ENCODE data around the gene ELF3. TPM values are rescaled to one million over a fixed set of nuclear protein-coding genes. Genes with fewer than 3 reads are reported as not detected.

Gene ELF3
- total and polyA plus RNA-seq, 10 of the 15 experiments (the other 5 are each of a cell fraction or from before 2014, with no cell fraction given) = 0.07 to 14.3 (median 0.58) TPM; not detected in 1

DNA sequence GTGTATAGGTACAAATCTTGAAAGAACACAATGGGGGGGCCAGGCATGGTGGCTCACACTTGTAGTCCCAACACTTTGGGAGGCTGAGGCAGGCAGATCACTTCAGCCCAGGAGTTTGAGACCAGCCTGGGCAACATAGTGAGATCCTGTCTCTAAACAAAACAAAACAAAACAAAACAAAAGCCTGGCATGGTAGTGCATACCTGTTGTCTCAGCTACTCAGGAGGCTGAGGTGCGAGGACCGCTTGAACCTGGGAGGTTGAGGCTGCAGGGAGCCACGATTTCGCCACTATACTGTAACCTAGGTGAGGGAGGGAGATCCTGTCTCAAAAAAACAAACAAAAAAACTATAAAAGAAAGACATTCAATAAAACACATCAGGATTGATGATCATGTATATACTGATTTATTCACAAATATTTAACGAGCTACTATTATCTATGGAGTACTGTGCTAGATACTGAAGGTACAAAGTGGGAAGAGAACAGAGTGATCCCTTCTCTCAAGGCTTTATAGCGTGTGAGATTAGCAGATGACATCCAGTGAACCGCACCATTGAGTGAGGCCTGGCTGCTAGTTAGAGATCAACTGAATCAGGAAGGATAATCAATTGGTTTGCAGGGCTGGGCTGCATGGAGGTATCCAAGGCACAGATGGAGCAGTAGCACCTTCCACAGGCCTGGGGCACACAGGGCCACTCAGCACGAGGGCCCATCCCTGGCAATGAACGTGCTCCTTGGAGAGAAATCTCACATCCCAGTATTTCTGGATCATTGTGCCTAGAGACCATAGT, 26.4 kb downstream of the ELF3 start:
- ChIA-PET SMC1A (ENCODE audit: uncharacterized antibody, unreplicated experiment) (interaction anchor here (2.4 kb wide), 1 partner anchor 26 kb away, joined by 12 read pairs; the partner anchor contains the start of gene ELF3), POLR2A (no interaction called here), RAD21 (ENCODE audit: unreplicated experiment) (interaction anchor here (1.4 kb wide), 1 partner anchor 29 kb away, joined by 4 read pairs; no protein-coding TSS in a partner anchor), CTCF (interaction anchor here (0.6 to 1.3 kb wide), 2 partner anchors 27 to 253 kb away, joined by 3 read pairs; partner anchors contain the start of gene ELF3)
- intact Hi-C loops (cut with micrococcal nuclease; ENCODE audit: unreplicated experiment) (no loop called here), in situ Hi-C loops (cut with MboI) (no loop called here)
- no peak overlapping the region for H3K9ac ChIP-seq (ENCODE audit: control insufficient read depth, insufficient read depth, low read length)
- no TSS peak for BruUV-seq (replicated peaks)
- no peak overlapping the region for H3K4me3 ChIP-seq
- no peaks in the 10 kb centered on the region for H4K20me1 ChIP-seq (ENCODE audit: control insufficient read depth, insufficient read depth)
- no peaks in the 10 kb centered on the region for H3K79me2 ChIP-seq (ENCODE audit: control insufficient read depth, insufficient read depth, low read length)
- H3K36me3 ChIP-seq (ENCODE audit: control insufficient read depth in 2 of 2, insufficient read depth in 2 of 2, low read length in 1 of 2) = no peaks in the 10 kb centered on the region
- DNase-seq (ENCODE audit: low read depth, low spot score) = no peak
- no peak overlapping the region for H2AFZ ChIP-seq (ENCODE audit: control insufficient read depth, low read depth, low read length)
- ATAC-seq = no peak
- peaks cover 13% of the 10 kb centered on the region for H3K4me1 ChIP-seq (ENCODE audit: control insufficient read depth, insufficient read depth, low read length)
- no peaks in the 10 kb centered on the region; the same call in 2 of the 3 replicates for H3K9me3 ChIP-seq (replicated peaks; ENCODE audit: control insufficient read depth, insufficient read depth, low read length)
- FAIRE-seq = no peak
- H3K27me3 ChIP-seq (replicated peaks in 1 of 2; ENCODE audit: control insufficient read depth in 2 of 2, insufficient read depth in 2 of 2, low read length in 1 of 2) = no peaks in the 10 kb centered on the region
- 58% methylated on average over 9 of the region's 9 CpGs for whole genome bisulfite sequencing (ENCODE audit: insufficient coverage, insufficient replicate concordance, low lambda C conversion rate, missing lambda C conversion rate)
- no peak overlapping the region for H3K27ac ChIP-seq (ENCODE audit: control insufficient read depth, insufficient read depth)
- no peak overlapping the region for H3K4me2 ChIP-seq (ENCODE audit: control insufficient read depth, insufficient read depth)
- no peak for TF ChIP-seq SRF (IDR thresholded peaks at IDR 0.05; ENCODE audit: low read depth in 2 of 2, low read length in 2 of 2)
- no peak for TF ChIP-seq CHD4 (IDR thresholded peaks at IDR 0.05)
- no peak for TF ChIP-seq RFX5 (IDR thresholded peaks at IDR 0.05; ENCODE audit: low read depth, low read length)
- no peak for TF ChIP-seq NR2C1 (IDR thresholded peaks at IDR 0.05)
- TF ChIP-seq BACH1 (IDR thresholded peaks at IDR 0.05; ENCODE audit: borderline replicate concordance) = no peak
- TF ChIP-seq ZBTB4 (CRISPR knock-in tag; IDR thresholded peaks at IDR 0.05) = no peak
- no peak for TF ChIP-seq POU2F2 (IDR thresholded peaks at IDR 0.05; ENCODE audit: borderline replicate concordance, low read depth, low read length)
- TF ChIP-seq ATF7 (IDR thresholded peaks at IDR 0.05; ENCODE audit: low read depth) = no peak
- TF ChIP-seq NKRF (conservative IDR thresholded peaks at IDR 0.05) = no peak
- no peak for TF ChIP-seq HSF1 (IDR thresholded peaks at IDR 0.05; ENCODE audit: low read depth, low read length)
- TF ChIP-seq SREBF1 (IDR thresholded peaks at IDR 0.05; ENCODE audit: low read length) = no peak
- no peak for TF ChIP-seq NFYB (IDR thresholded peaks at IDR 0.05; ENCODE audit: insufficient read depth, low read depth, low read length)
- TF ChIP-seq TCF3 (IDR thresholded peaks at IDR 0.05; ENCODE audit: borderline replicate concordance, insufficient read depth, low read depth, low read length) = no peak
- TF ChIP-seq MLLT1 (IDR thresholded peaks at IDR 0.05) = no peak
